Right lobe of liver (tissue), 6 donors: ENCODE data around the gene SMAD7. TPM values are rescaled to one million over a fixed set of nuclear protein-coding genes. Genes with fewer than 3 reads are reported as not detected.

Experiments
- ATAC-seq, 4 donors: fragments of 200-7000 bp; cut with Tn5 transposase; one replicate each; pipeline ENCODE4 v1.9.1; 2020; ENCODE audit warnings: mild to moderate bottlenecking in 4 of 4, moderate library complexity in 4 of 4
- DNase-seq, 3 donors: peaks; one replicate each; pipeline ENCODE4 v3.0.0-alpha.2; 2020
- H3K27ac ChIP-seq, 3 donors: fragments of 200-600 bp; one replicate each; pipeline ENCODE4 v1.8.0; 2022
- H3K27me3 ChIP-seq, 2 donors: fragments of 200-600 bp; one replicate each; pipeline ENCODE4 v1.8.0; 2022
- H3K36me3 ChIP-seq, 4 donors: fragments of 200-600 bp; sonication (generic) in 1 of 4; one replicate each; pipeline versions ENCODE4 v1.5.1 to v1.8.0; 2017 to 2022; ENCODE audit warnings: control low read depth in 1 of 4
- H3K4me1 ChIP-seq, 4 donors: fragments of 200-600 bp; sonication (generic) in 1 of 4; one replicate each; pipeline versions ENCODE4 v1.5.1 to v1.8.0; 2017 to 2022; ENCODE audit warnings: control low read depth in 1 of 4
- H3K4me3 ChIP-seq, 3 donors: fragments of 200-600 bp; one replicate each; pipeline ENCODE4 v1.8.0; 2022
- H3K9me3 ChIP-seq, 4 donors: fragments of 200-600 bp; sonication (generic) in 1 of 4; one replicate each; pipeline versions ENCODE4 v1.5.1 to v1.8.0; 2017 to 2022; ENCODE audit warnings: control low read depth in 1 of 4
- CTCF ChIP-seq, 4 donors: fragments of 200-600 bp in 3 of 4; fragments of 450-650 bp in 1 of 4; IDR thresholded peaks; one replicate each; pipeline versions ENCODE4 v1.5.1 to v1.8.0; 2016 to 2022; ENCODE audit warnings: antibody characterized with exemption in 4 of 4, mild to moderate bottlenecking in 2 of 4
- POLR2A ChIP-seq: fragments of 450-650 bp; IDR thresholded peaks from one replicate; pipeline ENCODE4 v1.6.1; 2017; ENCODE audit warnings: antibody characterized with exemption, mild to moderate bottlenecking
- WGBS: methylation state at CpG from one replicate; pipeline ENCODE4 v1.1.6; 2018; ENCODE audit warnings: low coverage, low lambda C conversion rate; ENCODE audit not compliant: insufficient coverage; ENCODE audit errors: missing lambda C conversion rate; 5-methylcytosine and 5-hydroxymethylcytosine counted together
- intact Hi-C, 2 donors: fragments of 100-400 bp; cut with DNase I; formaldehyde crosslinking; loops; one replicate each; pipeline versions ENCODE4 v1.11.2 to v1.14.1; 2022
- total RNA-seq, 6 experiments: library from RNA; depleted of rRNA in 2 of 6; stranded (reverse); fragments of >200 nt in 2 of 6; fragmentation: NEBNext Ultra II Directional in 3 of 6; extraction: Animal tissue kit (Norgen Biotek cat#: 25700) in 3 of 6; gene quantifications; one replicate each; pipeline versions ENCODE4 v1.1.0 to v1.2.4, GENCODE V29; 2016 to 2023
- donor health status: DM: no; HTN: yes; CAD: no.
- donor health status: DM: no; HTN: no; CAD: no.
- donor health status: DM: no; HTN: no; CAD: no.
- donor health status: DM: no; HTN: yes; CAD: no.
- donor health status: DM: no; HTN: yes; CAD: no.

SMAD7 gene
- total RNA-seq, 6 experiments from 2014 or later: 8.2 to 13.5 (median 11.0) TPM

GRCh38 chr18:48902856-48903601 is 47.7 kb downstream of the SMAD7 start:
- Histone ChIP-seq H3K9me3 (no peaks in the 10 kb centered on the region), H3K27me3 (no peaks in the 10 kb centered on the region), H3K27ac (peak overlapping the region in 2 of 3 donors; percentile 24 to 63), H3K4me3 (no peak overlapping the region), H3K4me1 (peaks cover 0 to 6% (median 0%) of the 10 kb centered on the region in 4 donors), H3K36me3 (no peaks in the 10 kb centered on the region)
- WGBS: 100% methylated on average over 1 of the region's 8 CpGs
- intact Hi-C loops: no loop called here
- ATAC-seq: peak; percentile 44 to 73 (median 64)
- no peak for TF ChIP-seq POLR2A
- TF ChIP-seq CTCF (IDR thresholded peaks at IDR 0.05): no peak
- peak in 1 of 3 donors; percentile 48 for DNase-seq

- no peak for TF ChIP-seq POLR2A
- TF ChIP-seq CTCF (IDR thresholded peaks at IDR 0.05): no peak
- Histone ChIP-seq H3K4me3 (no peak overlapping the region), H3K27me3 (no peaks in the 10 kb centered on the region), H3K36me3 (no peaks in the 10 kb centered on the region), H3K4me1 (peaks cover 0 to 6% (median 0%) of the 10 kb centered on the region in 4 donors), H3K9me3 (no peaks in the 10 kb centered on the region), H3K27ac (peak overlapping the region in 2 of 3 donors; percentile 24 to 63)
- 26% methylated on average over 7 of the region's 27 CpGs for WGBS
- intact Hi-C loops: no loop called here
- DNase-seq: peak; percentile 72 to 83 (median 78)
- ATAC-seq: peak; percentile 66 to 81 (median 74)
These were observed 48.5 kb downstream of the SMAD7 start for GRCh38 chr18:48902023-48902855.

GRCh38 chr18:48901145-48902022 is 49.4 kb downstream of the SMAD7 start:
- 100% methylated on average over 2 of the region's 4 CpGs for WGBS
- DNase-seq (no peak), ATAC-seq (no peak)
- Histone ChIP-seq H3K4me1 (peaks cover 0 to 6% (median 0%) of the 10 kb centered on the region in 4 donors), H3K27me3 (no peaks in the 10 kb centered on the region), H3K36me3 (no peaks in the 10 kb centered on the region), H3K27ac (peak overlapping the region in 2 of 3 donors; percentile 24 to 63), H3K4me3 (no peak overlapping the region), H3K9me3 (no peaks in the 10 kb centered on the region)
- intact Hi-C loops: no loop called here
- TF ChIP-seq CTCF (IDR thresholded peaks at IDR 0.05) (no peak), POLR2A (no peak)

GRCh38 chr18:48900469-48900868 is 50.3 kb downstream of the SMAD7 start:
- H3K27ac ChIP-seq: no peak overlapping the region
- 67% methylated on average over 1 of the region's 1 CpG for WGBS
- intact Hi-C loops: no loop called here
- H3K4me3 ChIP-seq: no peak overlapping the region
- H3K9me3 ChIP-seq: no peaks in the 10 kb centered on the region
- DNase-seq (no peak), ATAC-seq (no peak)
- TF ChIP-seq CTCF (IDR thresholded peaks at IDR 0.05) (no peak), POLR2A (no peak)
- peaks cover 0 to 6% (median 0%) of the 10 kb centered on the region in 4 donors for H3K4me1 ChIP-seq
- H3K36me3 ChIP-seq: no peaks in the 10 kb centered on the region
- no peaks in the 10 kb centered on the region for H3K27me3 ChIP-seq
